Neutrophil (primary cell): ENCODE data around the gene DISC1.

ENCODE experiments used
- H3K27ac ChIP-seq: fragments of 200-600 bp; sonication (generic); 2 replicates; pipeline ENCODE4 v1.5.1; 2016; ENCODE audit warnings: mild to moderate bottlenecking, moderate library complexity
- H3K27me3 ChIP-seq: fragments of 200-600 bp; sonication (generic); 2 replicates; pipeline ENCODE4 v1.6.0; 2016; ENCODE audit warnings: mild to moderate bottlenecking
- H3K36me3 ChIP-seq: fragments of 200-600 bp; sonication (generic); 2 replicates; pipeline ENCODE4 v1.5.1; 2017
- H3K4me1 ChIP-seq, 2 experiments: fragments of 200-600 bp in 1 of 2; sonication (generic) in 1 of 2; 1 replicate in 1 of 2; 2 replicates in 1 of 2; pipeline versions ENCODE4 v1.5.1 to v1.6.1; 2013 to 2016; ENCODE audit warnings: low read depth in 1 of 2, low read length in 1 of 2, mild to moderate bottlenecking in 1 of 2, moderate library complexity in 1 of 2; ENCODE audit not compliant: control insufficient read depth in 1 of 2, insufficient read depth in 1 of 2
- H3K4me3 ChIP-seq, 2 experiments: fragments of 200-600 bp in 1 of 2; sonication (generic) in 1 of 2; 1 replicate in 1 of 2; 2 replicates in 1 of 2; pipeline ENCODE4 v1.5.1; 2013 to 2016; ENCODE audit warnings: low read depth in 1 of 2, low read length in 1 of 2, mild to moderate bottlenecking in 1 of 2, moderate library complexity in 1 of 2
- H3K9me3 ChIP-seq: fragments of 200-600 bp; sonication (generic); 2 replicates; pipeline ENCODE4 v1.5.1; 2016
- TF ChIP-seq, protein P1 (sequence below): fragments of 200-600 bp; sonication (generic); IDR thresholded peaks from 2 replicates; pipeline ENCODE4 v1.5.1; 2016; ENCODE audit warnings: antibody characterized with exemption

Gene DISC1

DNA sequence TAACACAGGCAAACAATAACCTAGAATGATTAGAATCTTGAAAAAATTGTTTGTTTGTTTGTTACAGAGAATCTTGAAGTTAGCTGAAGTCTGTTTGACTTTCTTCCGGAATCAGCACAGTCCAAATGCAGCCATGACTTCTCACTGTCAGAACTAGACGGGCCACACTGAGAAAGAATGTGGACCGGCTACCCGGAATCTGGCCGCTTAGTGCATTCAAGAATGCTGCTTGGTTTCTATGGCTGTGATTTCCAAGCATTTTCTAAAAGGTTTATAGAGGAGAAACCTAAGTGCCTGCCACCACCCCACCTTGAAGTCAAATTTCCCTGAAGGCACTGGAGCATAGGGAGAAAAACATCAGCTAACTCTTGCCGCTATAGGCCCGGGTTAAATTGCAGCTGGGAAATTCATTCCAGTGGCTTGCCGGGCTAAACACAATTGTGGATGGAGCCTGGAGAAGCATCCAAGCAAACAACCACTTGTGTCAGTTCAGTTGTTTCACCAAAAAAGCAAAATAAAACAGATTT lies 231.1 kb downstream of the DISC1 start:
- Histone ChIP-seq H3K36me3 (no peaks in the 10 kb centered on the region), H3K9me3 (no peaks in the 10 kb centered on the region), H3K27me3 (no peaks in the 10 kb centered on the region), H3K4me1 (no peaks in the 10 kb centered on the region), H3K27ac (no peak overlapping the region), H3K4me3 (no peak overlapping the region)
- TF ChIP-seq, protein P1, sequence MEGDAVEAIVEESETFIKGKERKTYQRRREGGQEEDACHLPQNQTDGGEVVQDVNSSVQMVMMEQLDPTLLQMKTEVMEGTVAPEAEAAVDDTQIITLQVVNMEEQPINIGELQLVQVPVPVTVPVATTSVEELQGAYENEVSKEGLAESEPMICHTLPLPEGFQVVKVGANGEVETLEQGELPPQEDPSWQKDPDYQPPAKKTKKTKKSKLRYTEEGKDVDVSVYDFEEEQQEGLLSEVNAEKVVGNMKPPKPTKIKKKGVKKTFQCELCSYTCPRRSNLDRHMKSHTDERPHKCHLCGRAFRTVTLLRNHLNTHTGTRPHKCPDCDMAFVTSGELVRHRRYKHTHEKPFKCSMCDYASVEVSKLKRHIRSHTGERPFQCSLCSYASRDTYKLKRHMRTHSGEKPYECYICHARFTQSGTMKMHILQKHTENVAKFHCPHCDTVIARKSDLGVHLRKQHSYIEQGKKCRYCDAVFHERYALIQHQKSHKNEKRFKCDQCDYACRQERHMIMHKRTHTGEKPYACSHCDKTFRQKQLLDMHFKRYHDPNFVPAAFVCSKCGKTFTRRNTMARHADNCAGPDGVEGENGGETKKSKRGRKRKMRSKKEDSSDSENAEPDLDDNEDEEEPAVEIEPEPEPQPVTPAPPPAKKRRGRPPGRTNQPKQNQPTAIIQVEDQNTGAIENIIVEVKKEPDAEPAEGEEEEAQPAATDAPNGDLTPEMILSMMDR = no peak

DNA sequence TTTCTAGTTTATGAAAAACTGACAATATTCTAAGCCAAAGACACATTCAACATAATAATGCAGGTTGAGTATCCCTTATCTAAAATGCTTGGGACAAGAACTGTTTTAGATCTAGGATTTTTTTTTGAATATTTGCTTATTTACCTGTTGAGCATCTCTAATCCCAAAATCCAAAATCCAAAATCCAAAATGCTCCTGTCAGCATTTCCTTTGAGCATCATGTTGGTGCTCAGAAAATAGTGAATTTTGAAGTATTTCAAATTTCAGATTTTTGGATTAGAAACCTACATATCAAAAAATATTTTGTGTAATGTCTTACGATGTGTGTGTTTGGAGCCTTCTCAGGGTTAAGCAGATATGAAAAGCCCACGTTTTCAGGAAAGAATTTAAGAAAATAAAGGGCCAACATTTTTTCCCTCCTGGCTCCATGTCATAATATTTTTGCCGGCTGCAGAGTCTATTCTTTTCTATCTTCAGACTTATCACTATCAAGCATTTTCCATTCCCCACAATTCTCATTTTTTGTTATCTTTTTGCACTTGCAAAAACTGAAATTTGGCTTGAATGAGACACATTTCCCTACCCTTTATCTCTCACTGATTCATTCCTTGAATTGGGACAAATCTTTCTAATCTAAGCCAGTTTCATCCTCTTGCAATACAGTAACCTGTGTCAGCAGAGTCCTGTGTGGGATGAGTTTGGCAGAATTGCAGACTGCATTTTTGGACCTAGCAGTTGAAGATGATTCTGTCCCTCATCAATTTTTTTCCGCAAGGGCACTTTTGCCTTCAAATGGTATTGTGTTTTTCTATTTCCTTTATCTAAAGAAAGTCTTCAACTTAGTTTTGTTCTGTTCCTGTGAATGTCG lies 233.9 kb downstream of the DISC1 start:
- TF ChIP-seq, protein P1 = no peak
- Histone ChIP-seq H3K27me3 (no peaks in the 10 kb centered on the region), H3K9me3 (no peaks in the 10 kb centered on the region)

DNA sequence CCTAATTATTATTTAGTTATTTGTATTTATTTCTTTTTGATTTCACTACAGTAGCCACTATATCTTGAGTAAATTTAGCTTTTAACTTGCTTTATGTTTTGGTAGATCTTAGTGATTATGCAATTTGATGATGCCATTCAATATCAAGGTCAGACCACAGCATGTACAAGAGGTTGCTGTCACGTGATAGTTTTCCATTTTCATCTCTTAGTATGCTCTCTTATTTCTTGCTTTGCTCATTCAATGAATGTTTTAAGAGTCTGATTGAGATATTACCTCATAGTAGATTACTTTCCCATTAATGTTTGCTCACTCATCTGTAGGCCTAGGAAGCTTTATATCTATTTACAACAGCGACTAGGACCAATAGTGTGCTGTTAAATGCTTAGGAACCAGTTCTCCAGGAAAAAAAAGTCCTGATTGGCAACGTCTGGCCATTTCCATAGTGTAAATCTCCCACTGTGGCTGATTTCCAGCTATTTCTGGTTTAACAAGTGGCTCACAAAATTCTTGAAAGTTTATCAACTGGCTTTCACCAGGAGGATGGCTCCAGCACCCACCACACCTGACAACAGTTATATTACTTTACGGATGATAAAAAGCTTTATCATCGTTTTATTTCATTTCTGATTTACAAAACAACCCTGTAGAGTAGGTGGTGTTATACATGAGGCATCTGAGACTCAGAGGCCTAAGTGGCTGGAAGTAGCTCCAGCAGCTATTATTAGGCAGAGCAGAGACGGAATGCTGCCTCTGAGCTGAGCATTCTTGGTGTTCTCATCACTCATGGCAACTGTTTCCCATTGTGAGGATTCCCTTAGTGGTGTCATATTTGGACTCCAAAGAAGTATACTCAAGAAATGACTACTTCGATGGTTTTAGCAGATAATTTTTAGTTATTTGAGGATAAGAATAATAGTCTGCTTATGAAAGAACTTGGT lies 235.2 kb downstream of the DISC1 start:
- no peak overlapping the region for H3K27ac ChIP-seq
- TF ChIP-seq, protein P1 = no peak

More for the DNA sequence above, 233.9 kb downstream of the DISC1 start:
- H3K27ac ChIP-seq = no peak overlapping the region
- H3K4me1 ChIP-seq = no peaks in the 10 kb centered on the region
- no peak overlapping the region for H3K4me3 ChIP-seq
- no peaks in the 10 kb centered on the region for H3K36me3 ChIP-seq

DNA sequence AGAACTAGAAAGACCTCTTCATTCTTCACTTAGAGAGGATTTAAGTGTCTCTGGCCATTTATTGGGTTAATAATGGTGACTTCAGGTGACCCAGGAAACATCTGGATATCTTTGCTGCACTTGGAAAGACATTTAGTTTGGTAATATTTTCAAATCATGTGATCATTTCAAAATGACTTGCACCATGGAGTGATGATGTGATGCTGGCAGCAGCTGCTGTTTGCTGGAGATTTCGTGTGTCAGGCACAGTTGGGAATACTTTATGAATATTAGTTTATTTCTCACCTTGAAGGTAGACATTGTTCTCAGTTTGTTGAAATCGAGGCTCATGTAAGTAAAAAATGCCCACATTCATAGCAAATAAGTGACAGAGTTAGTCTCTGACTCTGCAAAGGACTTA lies 236.0 kb downstream of the DISC1 start:
- peaks cover 0 to 6% of the 10 kb centered on the region in 2 experiments for H3K4me1 ChIP-seq

More for the DNA sequence above, 235.2 kb downstream of the DISC1 start:
- Histone ChIP-seq H3K9me3 (no peaks in the 10 kb centered on the region), H3K36me3 (no peaks in the 10 kb centered on the region), H3K4me1 (peaks cover 0 to 4% of the 10 kb centered on the region in 2 experiments), H3K27me3 (no peaks in the 10 kb centered on the region), H3K4me3 (no peak overlapping the region)

DNA sequence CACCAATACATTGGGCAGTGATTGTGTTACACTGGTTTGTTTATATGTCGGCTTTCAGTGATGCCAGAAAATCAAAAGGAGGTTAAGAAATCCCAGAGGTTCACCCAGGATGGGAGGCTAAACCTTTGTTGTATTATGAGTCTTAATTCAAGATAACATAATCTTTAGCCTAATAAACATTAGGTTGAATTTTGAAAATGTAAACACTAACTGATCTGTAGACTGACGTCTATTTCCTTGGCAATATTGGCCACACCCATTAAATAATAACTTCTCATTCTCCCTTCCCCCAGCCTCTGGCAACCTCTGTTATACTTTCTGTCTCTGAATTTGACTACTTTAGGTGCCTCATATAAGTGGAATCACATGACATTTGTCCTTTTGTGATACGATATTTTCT lies 238.7 kb downstream of the DISC1 start:
- H3K27me3 ChIP-seq = no peaks in the 10 kb centered on the region

More for the DNA sequence above, 236.0 kb downstream of the DISC1 start:
- Histone ChIP-seq H3K9me3 (no peaks in the 10 kb centered on the region), H3K36me3 (no peaks in the 10 kb centered on the region), H3K27me3 (no peaks in the 10 kb centered on the region), H3K27ac (no peak overlapping the region), H3K4me3 (no peak overlapping the region)
- TF ChIP-seq, protein P1 = no peak

More for the DNA sequence above, 238.7 kb downstream of the DISC1 start:
- Histone ChIP-seq H3K9me3 (no peaks in the 10 kb centered on the region), H3K4me1 (peaks cover 14 to 20% of the 10 kb centered on the region in 2 experiments), H3K36me3 (no peaks in the 10 kb centered on the region), H3K4me3 (no peak overlapping the region), H3K27ac (no peak overlapping the region)
- TF ChIP-seq, protein P1 = no peak
